Measurements from ENCODE around the gene RAB23. TPM values are rescaled to one million over a fixed set of nuclear protein-coding genes. Genes with fewer than 3 reads are reported as not detected.
"Not testable (repeated sequence)": the region's sequence is repeated elsewhere in the genome, so short reads cannot be mapped to it uniquely, and the experiment has no call there.

Gene RAB23
- total RNA-seq, 1 experiment from 2014 or later = 24.2 TPM

- Histone ChIP-seq H3K36me3 (no peaks in the 10 kb centered on the region), H3K9me3 (replicated peaks) (0 out of 2 replicates have a peak, but pooled peaks cover 2% of the 10 kb centered on the region), H3K4me1 (no peaks in the 10 kb centered on the region), H3K27me3 (no peaks in the 10 kb centered on the region), H3K4me3 (no peak overlapping the region), H3K27ac (no peak overlapping the region)
- no peak for DNase-seq
Measured at GRCh38 chr6:57252975-57253374, 30.9 kb upstream of the RAB23 start.

- Histone ChIP-seq H3K4me3 (no peak overlapping the region), H3K36me3 (no peaks in the 10 kb centered on the region), H3K27me3 (no peaks in the 10 kb centered on the region), H3K27ac (no peak overlapping the region), H3K4me1 (no peaks in the 10 kb centered on the region), H3K9me3 (replicated peaks) (0 out of 2 replicates have a peak, but pooled peaks cover 2% of the 10 kb centered on the region)
- DNase-seq = no peak
Measured at GRCh38 chr6:57252137-57252536, 30.0 kb upstream of the RAB23 start.

- no peaks in the 10 kb centered on the region for H3K27me3 ChIP-seq
- H3K27ac ChIP-seq = no peak overlapping the region
- 0 out of 2 replicates have a peak, but pooled peaks cover 2% of the 10 kb centered on the region for H3K9me3 ChIP-seq (replicated peaks)
- no peak for DNase-seq
- H3K4me3 ChIP-seq = no peak overlapping the region
- H3K4me1 ChIP-seq = no peaks in the 10 kb centered on the region
- no peaks in the 10 kb centered on the region for H3K36me3 ChIP-seq
Measured at GRCh38 chr6:57250348-57250747, 28.2 kb upstream of the RAB23 start.

- peak; percentile 7 to 29 for DNase-seq
- no peak overlapping the region for H3K4me3 ChIP-seq
- H3K4me1 ChIP-seq = no peaks in the 10 kb centered on the region
Measured at GRCh38 chr6:57248311-57248895, 26.3 kb upstream of the RAB23 start.

GRCh38 chr6:57247603-57248002 is 25.5 kb upstream of the RAB23 start:
- H3K4me3 ChIP-seq = no peak overlapping the region
- no peak for DNase-seq
- H3K36me3 ChIP-seq = no peaks in the 10 kb centered on the region
- H3K27me3 ChIP-seq = no peaks in the 10 kb centered on the region
- no peak overlapping the region for H3K27ac ChIP-seq
- H3K4me1 ChIP-seq = no peaks in the 10 kb centered on the region
- H3K9me3 ChIP-seq (replicated peaks) = 0 out of 2 replicates have a peak, but pooled peaks cover 2% of the 10 kb centered on the region

More at GRCh38 chr6:57248311-57248895, 26.3 kb upstream of the RAB23 start:
- no peaks in the 10 kb centered on the region for H3K27me3 ChIP-seq
- H3K27ac ChIP-seq = no peak overlapping the region
- 0 out of 2 replicates have a peak, but pooled peaks cover 2% of the 10 kb centered on the region for H3K9me3 ChIP-seq (replicated peaks)
- H3K36me3 ChIP-seq = no peaks in the 10 kb centered on the region

GRCh38 chr6:57246307-57246706 is 24.2 kb upstream of the RAB23 start:
- H3K4me1 ChIP-seq = no peaks in the 10 kb centered on the region
- H3K9me3 ChIP-seq (replicated peaks) = 0 out of 2 replicates have a peak, but pooled peaks cover 2% of the 10 kb centered on the region
- H3K27me3 ChIP-seq = no peaks in the 10 kb centered on the region
- no peak overlapping the region for H3K27ac ChIP-seq
- H3K4me3 ChIP-seq = no peak overlapping the region
- no peaks in the 10 kb centered on the region for H3K36me3 ChIP-seq
- no peak for DNase-seq

GRCh38 chr6:57243954-57244353 is 21.8 kb upstream of the RAB23 start:
- H3K27ac ChIP-seq = no peak overlapping the region
- no peak overlapping the region for H3K4me3 ChIP-seq
- H3K27me3 ChIP-seq = no peaks in the 10 kb centered on the region
- H3K9me3 ChIP-seq (replicated peaks) = 0 out of 2 replicates have a peak, but pooled peaks cover 2% of the 10 kb centered on the region
- no peaks in the 10 kb centered on the region for H3K4me1 ChIP-seq
- no peak for DNase-seq
- H3K36me3 ChIP-seq = no peaks in the 10 kb centered on the region

- not testable (repeated sequence) for DNase-seq; H3K27ac ChIP-seq; H3K4me1 ChIP-seq; H3K9me3 ChIP-seq (replicated peaks); H3K36me3 ChIP-seq; H3K4me3 ChIP-seq; H3K27me3 ChIP-seq
Measured at GRCh38 chr6:57243526-57243925, 21.4 kb upstream of the RAB23 start.

- peak in 1 of 2 experiments; percentile 2 for DNase-seq
- H3K4me3 ChIP-seq = no peak overlapping the region
Measured at GRCh38 chr6:57242505-57242904, 20.4 kb upstream of the RAB23 start.

GRCh38 chr6:57226221-57226620 is 4.1 kb upstream of the RAB23 start:
- Histone ChIP-seq H3K27ac (no peak overlapping the region), H3K4me1 (no peaks in the 10 kb centered on the region), H3K4me3 (no peak overlapping the region), H3K9me3 (replicated peaks) (no peaks in the 10 kb centered on the region), H3K27me3 (no peaks in the 10 kb centered on the region), H3K36me3 (no peaks in the 10 kb centered on the region)
- no peak for DNase-seq

More at GRCh38 chr6:57242505-57242904, 20.4 kb upstream of the RAB23 start:
- H3K27me3 ChIP-seq = no peaks in the 10 kb centered on the region
- H3K9me3 ChIP-seq (replicated peaks) = no peaks in the 10 kb centered on the region
- no peaks in the 10 kb centered on the region for H3K4me1 ChIP-seq
- no peak overlapping the region for H3K27ac ChIP-seq
- no peaks in the 10 kb centered on the region for H3K36me3 ChIP-seq

GRCh38 chr6:57224769-57225515 is 2.8 kb upstream of the RAB23 start:
- no peak for DNase-seq
- no peak overlapping the region for H3K4me3 ChIP-seq
- no peaks in the 10 kb centered on the region for H3K27me3 ChIP-seq
- no peak overlapping the region for H3K27ac ChIP-seq
- no peaks in the 10 kb centered on the region for H3K4me1 ChIP-seq
- no peaks in the 10 kb centered on the region for H3K36me3 ChIP-seq
- peaks cover 4% of the 10 kb centered on the region; the same call in 1 of the 2 replicates for H3K9me3 ChIP-seq (replicated peaks)

GRCh38 chr6:57222743-57223077 is 603 bp upstream of the RAB23 start:
- no peaks in the 10 kb centered on the region for H3K4me1 ChIP-seq
- peaks cover 4% of the 10 kb centered on the region; the same call in 1 of the 2 replicates for H3K9me3 ChIP-seq (replicated peaks)
- no peaks in the 10 kb centered on the region for H3K27me3 ChIP-seq
- H3K4me3 ChIP-seq = peak overlapping the region; percentile 96
- H3K27ac ChIP-seq = peak overlapping the region; percentile 69; the same call in 1 of the 2 replicates
- no peak for DNase-seq
- H3K36me3 ChIP-seq = no peaks in the 10 kb centered on the region

- Histone ChIP-seq H3K4me3 (peak overlapping the region; percentile 96), H3K9me3 (replicated peaks) (peaks cover 4% of the 10 kb centered on the region; the same call in 1 of the 2 replicates), H3K4me1 (no peaks in the 10 kb centered on the region), H3K36me3 (no peaks in the 10 kb centered on the region), H3K27ac (peak overlapping the region; percentile 69), H3K27me3 (no peaks in the 10 kb centered on the region)
- DNase-seq = peak; percentile 72 to 73
Measured at GRCh38 chr6:57221191-57221935, 744 bp downstream of the RAB23 start.

GRCh38 chr6:57220083-57220703 is 1.9 kb downstream of the RAB23 start:
- Histone ChIP-seq H3K27ac (no peak overlapping the region), H3K4me1 (no peaks in the 10 kb centered on the region), H3K27me3 (no peaks in the 10 kb centered on the region), H3K36me3 (no peaks in the 10 kb centered on the region), H3K4me3 (no peak overlapping the region), H3K9me3 (replicated peaks) (peaks cover 4% of the 10 kb centered on the region; the same call in 1 of the 2 replicates)
- no peak for DNase-seq
